Activated CD4-positive, alpha-beta T cell treated with anti-CD3 and anti-CD28 coated beads for 36 hours (primary cell): ENCODE data around the gene C12orf57. TPM values are rescaled to one million over a fixed set of nuclear protein-coding genes. Genes with fewer than 3 reads are reported as not detected.

Experiments used
- ATAC-seq: fragments of 200-7000 bp; cut with Tn5 transposase; one replicate; pipeline ENCODE4 v1.10.0; 2021; ENCODE audit warnings: mild to moderate bottlenecking, moderate library complexity
- CTCF ChIA-PET: fragments of 350-600 bp; sonication (Branson Sonifier 250); formaldehyde crosslinking; loops from one replicate; lab custom pipeline; 2021; ENCODE audit warnings: antibody characterized with exemption; lab: Charles Lee
- POLR2A ChIA-PET: fragments of 350-600 bp; sonication (Branson Sonifier 250); formaldehyde crosslinking; loops from one replicate; lab custom pipeline; 2021; ENCODE audit warnings: antibody characterized with exemption, inconsistent platforms; lab: Charles Lee
- DNase-seq: peaks from one replicate; pipeline ENCODE4 v3.0.0-alpha.2; 2020
- H3K27ac Mint-ChIP-seq: one replicate; pipeline ENCODE4 v1.8.0; 2021; ENCODE audit warnings: mixed read lengths
- H3K27me3 Mint-ChIP-seq: one replicate; pipeline ENCODE4 v1.8.0; 2021; ENCODE audit warnings: mixed read lengths
- H3K36me3 Mint-ChIP-seq: one replicate; pipeline ENCODE4 v1.8.0; 2021; ENCODE audit warnings: low read depth, mixed read lengths
- H3K4me1 Mint-ChIP-seq: one replicate; pipeline ENCODE4 v1.8.0; 2021; ENCODE audit warnings: mixed read lengths
- H3K4me3 Mint-ChIP-seq: one replicate; pipeline ENCODE4 v1.8.0; 2021; ENCODE audit warnings: mild to moderate bottlenecking, moderate library complexity, mixed read lengths
- H3K9me3 Mint-ChIP-seq: one replicate; pipeline ENCODE4 v1.8.0; 2021; ENCODE audit warnings: low read depth, mixed read lengths
- intact Hi-C, 2 experiments: fragments of 100-400 bp; cut with DNase I in 1 of 2; cut with micrococcal nuclease in 1 of 2; formaldehyde crosslinking; loops; one replicate each; pipeline versions ENCODE4 v1.14.2 to v1.15.1; 2022 to 2024; cut with DNase I, micrococcal nuclease
- total RNA-seq, 2 experiments: library from RNA; stranded (reverse); gene quantifications; one replicate each; pipeline ENCODE4 v1.2.3, GENCODE V29; 2021

Gene C12orf57, protein sequence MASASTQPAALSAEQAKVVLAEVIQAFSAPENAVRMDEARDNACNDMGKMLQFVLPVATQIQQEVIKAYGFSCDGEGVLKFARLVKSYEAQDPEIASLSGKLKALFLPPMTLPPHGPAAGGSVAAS
- total RNA-seq, result 100 to 1,000 TPM; 189 to 208 TPM

DNA sequence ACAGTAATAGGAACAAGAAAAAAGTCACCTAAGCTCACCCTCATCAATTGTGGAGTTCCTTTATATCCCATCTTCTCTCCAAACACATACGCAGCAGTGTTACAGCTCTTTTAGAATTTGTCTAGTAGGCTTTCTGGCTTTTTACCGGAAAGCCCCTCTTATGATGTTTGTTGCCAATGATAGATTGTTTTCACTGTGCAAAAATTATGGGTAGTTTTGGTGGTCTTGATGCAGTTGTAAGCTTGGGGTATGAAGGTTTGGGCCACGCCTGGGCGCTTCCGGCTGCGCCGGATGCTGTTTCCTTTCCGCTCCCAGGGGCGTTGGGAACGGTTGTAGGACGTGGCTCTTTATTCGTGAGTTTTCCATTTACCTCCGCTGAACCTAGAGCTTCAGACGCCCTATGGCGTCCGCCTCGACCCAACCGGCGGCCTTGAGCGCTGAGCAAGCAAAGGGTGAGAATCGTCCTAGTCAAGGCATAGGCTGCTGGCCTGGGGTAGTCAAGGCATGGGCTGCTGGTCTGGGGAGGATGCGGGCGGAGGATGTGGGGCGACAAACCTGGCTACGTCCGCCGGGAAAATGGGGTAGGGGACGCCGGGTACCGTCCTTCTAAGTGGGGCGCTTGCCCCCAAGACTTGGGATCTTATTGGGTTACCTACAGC, at the start of gene C12orf57, which contains the start of gene RNU7-1:
Gene C12orf57, plus strand, starts transcription at position 301 of the 659 bp plus-strand sequence. Its CDS starts 100 bp downstream, at position 401.
Gene RNU7-1, plus strand, starts transcription at position 95 of the 659 bp plus-strand sequence.
- intact Hi-C loops, result loop anchor here (1.0 to 5.0 kb wide), 12 partner anchors 17 to 337 kb away; partner anchors contain the start of genes C1R (in 2 of the 2), C1RL (in 2 of the 2), EMG1 (in 2 of the 2) and LPCAT3 (in 2 of the 2)
- no peaks in the 10 kb centered on the region for H3K9me3 Mint-ChIP-seq
- H3K36me3 Mint-ChIP-seq, result peaks cover 23% of the 10 kb centered on the region
- H3K4me1 Mint-ChIP-seq, result peaks cover 55% of the 10 kb centered on the region
- H3K27me3 Mint-ChIP-seq, result no peaks in the 10 kb centered on the region
- ChIA-PET CTCF (interaction anchor here (0.6 to 11.3 kb wide), 13 partner anchors 12 to 891 kb away, joined by 3 to 237 read pairs (median 6); partner anchors contain the start of genes C1RL, LPCAT3 and SPSB2), POLR2A (interaction anchor here (0.6 to 5.3 kb wide), 40 partner anchors 9 to 874 kb away, joined by 3 to 142 read pairs (median 5); partner anchors contain the start of genes ATN1, C1RL, CDCA3 and COPS7A)
- H3K27ac Mint-ChIP-seq, result peak within 1 kb of the TSS; percentile 97
- DNase-seq (peak; percentile 90), ATAC-seq (peak; percentile 64)
- H3K4me3 Mint-ChIP-seq, result peak within 1 kb of the TSS; percentile 81

DNA sequence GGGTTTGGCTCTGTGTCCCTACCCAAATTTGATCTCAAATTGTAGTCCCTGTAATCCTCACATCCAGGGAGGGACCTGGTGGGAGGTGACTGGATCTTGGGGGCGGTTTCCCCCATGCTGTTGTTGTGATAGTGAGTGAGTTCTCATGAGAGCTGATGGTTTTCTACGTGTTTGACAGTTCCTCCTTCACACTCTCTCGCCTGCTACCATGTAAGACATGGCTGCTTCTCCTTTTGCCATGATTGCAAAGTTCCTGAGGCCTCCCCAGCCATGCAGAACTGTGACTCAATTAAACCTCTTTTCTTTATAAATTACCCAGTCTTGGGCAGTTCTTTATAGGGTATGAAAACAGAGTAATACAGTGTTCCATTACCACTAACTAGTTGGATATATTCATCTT, 49.5 kb upstream of the C12orf57 start:
- no peak for DNase-seq
- Mint-ChIP-seq H3K27ac (no peak overlapping the region), H3K27me3 (no peaks in the 10 kb centered on the region), H3K4me1 (peaks cover 12% of the 10 kb centered on the region), H3K36me3 (peaks cover 5% of the 10 kb centered on the region), H3K4me3 (no peak overlapping the region), H3K9me3 (no peaks in the 10 kb centered on the region)
- intact Hi-C loops, result no loop called here
- no peak for ATAC-seq
- CTCF ChIA-PET, result interaction anchor here (1.2 kb wide), 1 partner anchor 25 kb away, joined by 5 read pairs; no protein-coding TSS in a partner anchor
- POLR2A ChIA-PET, result no interaction called here

DNA sequence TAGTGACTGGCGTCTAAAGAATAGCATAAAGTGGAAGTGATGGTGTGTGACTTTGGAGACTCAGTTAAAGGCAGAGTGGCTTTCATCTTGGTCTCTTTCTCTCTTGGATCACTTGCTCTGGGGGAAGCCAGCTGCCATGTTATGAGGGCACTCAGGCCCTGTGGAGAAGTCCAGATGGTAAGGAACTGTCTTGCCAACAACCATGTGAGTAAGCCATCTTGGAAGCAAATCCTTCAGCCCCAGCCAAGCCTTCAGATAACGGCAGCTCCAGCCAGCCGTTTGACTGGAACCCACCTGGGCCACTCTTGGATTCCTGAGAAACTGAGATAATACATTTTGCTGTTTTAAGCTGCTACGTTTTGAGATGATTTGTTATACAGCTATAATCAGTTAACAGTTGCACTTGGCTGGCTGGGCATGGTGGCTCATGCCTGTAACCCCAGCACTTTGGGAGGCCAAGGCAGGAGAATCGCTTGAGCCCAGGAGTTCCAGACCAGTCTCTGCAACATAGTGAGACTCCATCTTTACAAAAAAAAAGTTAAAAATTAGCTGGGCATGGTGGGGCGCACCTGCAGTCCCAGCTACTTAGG, 46.9 kb upstream of the C12orf57 start:
- H3K27me3 Mint-ChIP-seq, result no peaks in the 10 kb centered on the region
- H3K36me3 Mint-ChIP-seq, result no peaks in the 10 kb centered on the region
- POLR2A ChIA-PET, result no interaction called here
- H3K4me3 Mint-ChIP-seq, result no peak overlapping the region
- intact Hi-C loops, result no loop called here
- H3K4me1 Mint-ChIP-seq, result peaks cover 19% of the 10 kb centered on the region
- DNase-seq, result no peak
- H3K27ac Mint-ChIP-seq, result no peak overlapping the region
- no peaks in the 10 kb centered on the region for H3K9me3 Mint-ChIP-seq
- CTCF ChIA-PET, result interaction anchor here (0.7 to 1.0 kb wide), 3 partner anchors 17 to 34 kb away, joined by 3 to 4 read pairs (median 3); partner anchors contain the start of genes ENO2 and SPSB2
- ATAC-seq, result no peak

DNA sequence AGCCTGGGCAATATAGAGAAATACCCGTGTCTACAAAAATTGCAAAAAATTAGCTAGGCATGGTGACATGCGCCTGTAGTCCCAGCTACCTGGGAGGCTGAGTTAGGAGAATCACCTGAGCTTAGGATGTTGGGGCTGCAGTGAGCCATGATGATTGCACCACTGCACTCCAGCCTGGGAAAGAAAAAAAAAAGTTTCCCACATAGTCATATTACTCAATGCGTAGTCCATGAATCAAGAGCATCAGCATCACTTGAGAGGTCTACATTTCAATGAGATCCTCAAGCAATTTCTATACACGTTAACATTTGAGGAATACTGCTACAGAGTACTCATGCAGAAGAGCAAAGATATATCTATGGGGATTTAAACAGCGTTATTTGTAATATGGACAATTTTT, 44.4 kb upstream of the C12orf57 start:
- ATAC-seq, result no peak
- H3K36me3 Mint-ChIP-seq, result no peaks in the 10 kb centered on the region
- ChIA-PET POLR2A (no interaction called here), CTCF (interaction anchor here (0.6 to 1.8 kb wide), 6 partner anchors 8 to 399 kb away, joined by 3 to 9 read pairs (median 3); no protein-coding TSS in a partner anchor)
- no peaks in the 10 kb centered on the region for H3K27me3 Mint-ChIP-seq
- no peak overlapping the region for H3K27ac Mint-ChIP-seq
- intact Hi-C loops, result no loop called here
- no peak for DNase-seq
- peaks cover 16% of the 10 kb centered on the region for H3K4me1 Mint-ChIP-seq
- no peak overlapping the region for H3K4me3 Mint-ChIP-seq
- H3K9me3 Mint-ChIP-seq, result no peaks in the 10 kb centered on the region

DNA sequence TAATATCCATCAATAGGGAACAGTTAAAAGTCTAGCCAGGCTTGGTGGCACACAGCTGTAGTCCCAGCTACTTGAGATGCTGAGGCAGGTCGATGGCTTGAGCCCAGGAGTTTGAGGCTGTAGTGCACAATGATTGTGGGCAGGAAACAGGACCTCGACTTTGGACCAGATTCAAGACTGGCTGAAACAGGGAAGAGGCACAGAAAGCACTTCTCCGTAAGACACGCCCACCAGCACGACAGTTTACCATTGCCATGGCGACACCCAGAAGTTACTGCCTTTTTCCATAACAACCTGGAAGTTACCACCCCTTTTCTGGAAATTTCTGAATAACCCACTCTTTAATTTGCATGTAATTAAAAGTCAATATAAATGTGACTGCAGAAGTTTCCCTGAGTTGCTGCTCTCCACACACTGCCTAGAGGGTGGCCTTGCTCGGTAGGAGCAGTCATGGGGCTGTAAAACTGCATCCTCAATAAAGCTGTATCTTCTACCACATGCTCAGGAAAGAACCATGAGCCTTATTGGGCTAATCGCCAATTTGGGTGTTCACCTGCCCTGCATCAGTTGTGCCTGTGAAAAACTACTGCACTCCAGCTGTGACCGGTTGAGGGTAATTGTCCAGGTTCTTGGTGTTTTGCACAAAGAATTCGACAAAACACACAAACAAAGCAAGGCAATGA, 43.8 kb upstream of the C12orf57 start:
- ChIA-PET CTCF (interaction anchor here (0.6 to 1.8 kb wide), 5 partner anchors 8 to 400 kb away, joined by 3 to 9 read pairs (median 3); no protein-coding TSS in a partner anchor), POLR2A (no interaction called here)
- intact Hi-C loops, result loop anchor here in 1 of 2 experiments (5.0 kb wide), 1 partner anchor 33 kb away; the partner anchor contains the start of gene TPI1
- no peak for ATAC-seq
- H3K9me3 Mint-ChIP-seq, result no peaks in the 10 kb centered on the region
- DNase-seq, result peak; percentile 55
- H3K4me1 Mint-ChIP-seq, result peaks cover 16% of the 10 kb centered on the region
- H3K27me3 Mint-ChIP-seq, result no peaks in the 10 kb centered on the region
- no peak overlapping the region for H3K4me3 Mint-ChIP-seq
- H3K27ac Mint-ChIP-seq, result no peak overlapping the region
- no peaks in the 10 kb centered on the region for H3K36me3 Mint-ChIP-seq

DNA sequence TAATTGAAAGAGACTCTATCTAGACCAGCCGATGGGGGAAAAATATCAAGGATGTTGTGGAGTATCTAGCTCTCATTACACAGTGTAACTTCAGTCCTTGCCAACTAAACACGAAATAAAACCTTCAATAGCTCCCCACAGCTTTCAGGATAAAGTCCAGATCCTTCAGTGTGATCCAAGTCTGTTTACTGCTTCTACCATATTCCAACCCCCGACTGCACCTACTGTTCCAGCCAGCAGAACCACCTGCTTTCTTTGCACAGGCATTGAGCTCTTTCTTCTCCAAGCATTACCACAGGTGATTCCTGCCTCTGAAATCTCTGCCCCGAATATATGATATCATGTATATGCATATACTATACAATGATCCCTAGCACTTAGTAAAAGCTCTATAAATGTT, 41.4 kb upstream of the C12orf57 start:
- H3K27me3 Mint-ChIP-seq, result no peaks in the 10 kb centered on the region
- H3K27ac Mint-ChIP-seq, result no peak overlapping the region
- ChIA-PET CTCF (interaction anchor here (0.6 to 1.6 kb wide), 4 partner anchors 11 to 33 kb away, joined by 3 to 6 read pairs (median 6); partner anchors contain the start of gene SPSB2), POLR2A (no interaction called here)
- H3K36me3 Mint-ChIP-seq, result no peaks in the 10 kb centered on the region
- H3K4me1 Mint-ChIP-seq, result peaks cover 16% of the 10 kb centered on the region
- H3K9me3 Mint-ChIP-seq, result no peaks in the 10 kb centered on the region
- ATAC-seq (no peak), DNase-seq (no peak)
- intact Hi-C loops, result loop anchor here in 1 of 2 experiments (5.0 kb wide), 1 partner anchor 35 kb away; the partner anchor contains the start of gene TPI1
- no peak overlapping the region for H3K4me3 Mint-ChIP-seq

DNA sequence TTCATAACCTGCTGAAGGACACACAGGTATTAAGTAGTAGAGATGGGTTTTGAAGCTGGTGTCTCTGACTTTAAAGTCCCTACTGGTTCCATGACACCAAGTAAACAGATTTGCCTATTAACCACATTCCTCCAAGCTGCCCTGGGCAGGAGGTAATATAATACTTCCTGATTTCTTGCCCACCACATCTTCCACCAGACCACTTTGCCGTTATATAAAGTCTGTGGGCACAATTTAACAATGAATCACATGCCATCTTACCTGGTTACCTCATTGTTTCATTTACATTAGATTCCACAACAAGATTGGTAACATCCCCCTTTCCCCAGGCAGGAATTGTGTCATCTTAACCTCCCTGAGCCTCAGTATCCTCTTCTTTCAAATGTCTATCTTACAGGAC, 40.1 kb upstream of the C12orf57 start:
- Mint-ChIP-seq H3K27ac (no peak overlapping the region), H3K4me3 (no peak overlapping the region), H3K9me3 (no peaks in the 10 kb centered on the region), H3K27me3 (no peaks in the 10 kb centered on the region), H3K4me1 (peaks cover 16% of the 10 kb centered on the region), H3K36me3 (no peaks in the 10 kb centered on the region)
- CTCF ChIA-PET, result interaction anchor here (0.7 to 3.8 kb wide), 3 partner anchors 12 to 736 kb away, joined by 3 to 23 read pairs (median 6); partner anchors contain the start of gene SPSB2
- intact Hi-C loops, result loop anchor here (1.0 to 5.0 kb wide), 9 partner anchors 12 to 286 kb away; partner anchors contain the start of genes USP5 (in 2 of the 2), COPS7A (in 1 of the 2), EMG1 (in 1 of the 2) and LPCAT3 (in 1 of the 2)
- DNase-seq, result no peak
- ATAC-seq, result no peak
- POLR2A ChIA-PET, result no interaction called here

DNA sequence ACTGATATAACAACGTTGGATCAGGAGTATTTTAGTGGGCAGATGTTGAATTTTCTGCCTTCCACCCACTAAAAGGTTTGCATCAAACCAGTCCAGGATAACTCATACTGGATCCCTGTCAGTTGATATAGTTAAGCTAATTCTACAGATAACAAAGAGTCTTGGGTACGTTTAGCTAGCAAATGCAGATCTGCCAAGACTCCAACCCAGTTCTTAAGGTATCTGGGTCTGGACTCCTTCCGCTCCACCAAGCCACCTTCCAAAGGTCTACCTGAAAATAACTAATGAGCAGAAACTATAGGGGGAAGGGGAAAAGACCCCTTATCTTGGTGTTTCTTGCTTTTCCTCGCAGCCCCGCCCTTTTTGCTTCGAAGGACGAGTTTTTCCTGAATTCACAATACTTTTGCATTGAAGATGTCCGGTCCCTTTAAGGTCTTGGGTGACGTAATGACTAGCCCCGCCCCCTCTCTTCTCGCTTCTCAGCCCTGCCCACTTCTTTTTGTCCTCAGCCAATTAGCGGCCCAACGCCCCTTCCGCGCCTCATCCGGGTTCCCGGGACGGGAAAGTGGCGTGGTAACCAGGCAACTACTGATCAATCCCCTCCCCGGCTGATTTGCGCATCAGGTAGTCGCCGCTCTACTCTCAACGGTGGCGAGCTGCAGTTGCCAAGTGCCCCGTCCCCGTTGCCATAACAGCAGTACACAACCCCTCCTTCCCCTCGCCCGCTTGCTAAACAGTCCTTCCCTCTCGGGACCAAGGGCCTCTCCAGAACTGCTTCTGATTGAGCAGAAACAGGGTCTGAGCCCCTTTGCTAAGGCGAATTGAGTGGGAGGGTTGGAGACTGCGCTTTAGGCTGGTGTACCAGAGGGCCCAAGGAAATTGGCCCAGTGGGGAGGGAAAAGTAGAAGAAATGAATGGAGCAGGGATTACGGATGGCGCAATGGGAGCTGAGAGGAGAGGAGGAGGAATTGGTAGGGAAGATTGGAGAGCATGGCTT, 39.2 kb upstream of the C12orf57 start, which contains the start of gene LRRC23:
Gene LRRC23, plus strand, starts transcription at position 543 of the 997 bp plus-strand sequence. CDS start 812 bp downstream, outside the sequence.
- no peaks in the 10 kb centered on the region for H3K27me3 Mint-ChIP-seq
- intact Hi-C loops, result loop anchor here (1.0 to 5.0 kb wide), 9 partner anchors 13 to 285 kb away; partner anchors contain the start of genes USP5 (in 2 of the 2), COPS7A (in 1 of the 2), EMG1 (in 1 of the 2) and LPCAT3 (in 1 of the 2)
- H3K4me3 Mint-ChIP-seq, result no peak within 1 kb of the TSS
- CTCF ChIA-PET, result interaction anchor here (0.7 to 3.8 kb wide), 7 partner anchors 13 to 737 kb away, joined by 3 to 23 read pairs (median 3); partner anchors contain the start of gene SPSB2
- H3K4me1 Mint-ChIP-seq, result peaks cover 14% of the 10 kb centered on the region
- POLR2A ChIA-PET, result interaction anchor here (0.7 to 1.6 kb wide), 3 partner anchors 32 to 39 kb away, joined by 4 to 6 read pairs (median 4); partner anchors contain the start of genes C12orf57, RNU7-1, SPSB2 and TPI1
- no peaks in the 10 kb centered on the region for H3K9me3 Mint-ChIP-seq
- peak; percentile 97 for ATAC-seq
- peak; percentile 99 for DNase-seq
- no peaks in the 10 kb centered on the region for H3K36me3 Mint-ChIP-seq
- H3K27ac Mint-ChIP-seq, result no peak within 1 kb of the TSS

DNA sequence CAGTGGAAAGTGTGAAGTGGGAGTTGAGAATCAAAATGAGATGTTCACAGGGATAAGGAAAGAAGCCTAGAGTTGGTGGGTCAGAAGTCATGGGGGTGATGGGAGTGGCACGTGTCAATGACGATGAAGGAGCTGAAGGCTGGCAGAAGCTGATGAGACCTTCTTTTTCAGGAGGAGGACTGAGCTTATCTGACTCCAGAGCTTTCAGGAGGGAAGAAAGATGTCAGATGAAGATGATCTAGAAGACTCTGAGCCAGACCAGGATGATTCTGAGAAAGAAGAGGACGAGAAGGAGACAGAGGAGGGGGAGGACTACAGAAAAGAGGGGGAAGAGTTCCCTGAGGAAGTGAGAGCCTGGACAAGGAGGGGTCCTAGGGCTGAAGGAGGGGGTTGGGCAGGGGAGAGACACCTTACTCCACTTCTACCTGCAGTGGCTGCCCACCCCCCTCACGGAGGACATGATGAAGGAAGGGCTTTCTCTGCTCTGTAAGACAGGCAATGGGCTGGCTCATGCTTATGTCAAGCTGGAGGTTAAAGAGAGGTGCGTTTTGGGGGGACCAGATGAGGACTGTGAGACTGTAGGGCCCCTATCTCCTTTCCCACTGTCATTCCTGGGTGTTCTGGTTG, 38.3 kb upstream of the C12orf57 start:
- H3K36me3 Mint-ChIP-seq, result no peaks in the 10 kb centered on the region
- ChIA-PET CTCF (interaction anchor here (0.6 to 3.8 kb wide), 8 partner anchors 9 to 188 kb away, joined by 3 to 23 read pairs (median 3); partner anchors contain the start of genes CDCA3, ENO2 and SPSB2), POLR2A (interaction anchor here (0.7 to 1.6 kb wide), 3 partner anchors 33 to 38 kb away, joined by 4 to 6 read pairs (median 4); partner anchors contain the start of genes C12orf57, RNU7-1, SPSB2 and TPI1)
- no peaks in the 10 kb centered on the region for H3K9me3 Mint-ChIP-seq
- H3K27ac Mint-ChIP-seq, result no peak overlapping the region
- DNase-seq (no peak), ATAC-seq (no peak)
- H3K4me1 Mint-ChIP-seq, result peaks cover 4% of the 10 kb centered on the region
- H3K27me3 Mint-ChIP-seq, result no peaks in the 10 kb centered on the region
- intact Hi-C loops, result loop anchor here in 1 of 2 experiments (2.0 kb wide), 1 partner anchor 31 kb away; no protein-coding TSS in a partner anchor
- H3K4me3 Mint-ChIP-seq, result no peak overlapping the region
